Measurements from ENCODE around the gene CR1L. TPM values are rescaled to one million over a fixed set of nuclear protein-coding genes. Genes with fewer than 3 reads are reported as not detected.
"Not testable (repeated sequence)": the region's sequence is repeated elsewhere in the genome, so short reads cannot be mapped to it uniquely, and the experiment has no call there.

Gene CR1L
- total and polyA plus RNA-seq, 2 donors (not counting 1 experiment from before 2014, with no cell fraction given): not detected

GRCh38 chr1:207748737-207749528 lies 104.0 kb downstream of the CR1L start:
- TF ChIP-seq EZH2 (IDR thresholded peaks at IDR 0.05; ENCODE audit: low read length, missing control alignments) (no peak), CTCF (conservative IDR thresholded peaks at IDR 0.05 in 1 of 2, IDR thresholded peaks at IDR 0.05 in 1 of 2; ENCODE audit: low read depth in 1 of 2, low read length in 2 of 2) (no peak)

GRCh38 chr1:207750631-207751305 lies 105.8 kb downstream of the CR1L start:
- Histone ChIP-seq H3K9ac (ENCODE audit: insufficient read depth, low read length) (no peak overlapping the region), H2AFZ (ENCODE audit: low read length) (no peak overlapping the region), H3K27me3 (ENCODE audit: control insufficient read depth, insufficient read depth, low read length) (no peaks in the 10 kb centered on the region), H3K79me2 (ENCODE audit: control insufficient read depth, insufficient read depth, low read length) (peaks cover 37% of the 10 kb centered on the region), H3K9me3 (ENCODE audit: control insufficient read depth, insufficient read depth, low read depth, low read length) (no peaks in the 10 kb centered on the region), H3K27ac (ENCODE audit: insufficient read depth, low read length) (no peak overlapping the region), H3K36me3 (ENCODE audit: control insufficient read depth, insufficient read depth, low read length) (no peaks in the 10 kb centered on the region), H3K4me3 (replicated peaks in 1 of 4; ENCODE audit: control extremely low read depth in 1 of 4, insufficient read depth in 1 of 4, low read depth in 3 of 4, low read length in 4 of 4) (peak overlapping the region; percentile 19 to 91 (median 74)), H3K4me2 (ENCODE audit: extremely low read depth, insufficient read depth, low read length) (peak overlapping the region; percentile 90), H4K20me1 (ENCODE audit: control insufficient read depth, extremely low read depth, insufficient read depth, low read length) (peaks cover 5% of the 10 kb centered on the region), H3K4me1 (ENCODE audit: control insufficient read depth, extremely low read depth, insufficient read depth, low read length) (peaks cover 6% of the 10 kb centered on the region)
- TF ChIP-seq EZH2 (IDR thresholded peaks at IDR 0.05; ENCODE audit: low read length, missing control alignments) (no peak), CTCF (conservative IDR thresholded peaks at IDR 0.05 in 1 of 2, IDR thresholded peaks at IDR 0.05 in 1 of 2; ENCODE audit: low read depth in 1 of 2, low read length in 2 of 2) (no peak)
- DNase-seq (ENCODE audit: low read depth in 2 of 2): no peak

More at GRCh38 chr1:207748737-207749528, 104.0 kb downstream of the CR1L start:
- Histone ChIP-seq H3K27ac (ENCODE audit: insufficient read depth, low read length) (no peak overlapping the region), H3K9me3 (ENCODE audit: control insufficient read depth, insufficient read depth, low read depth, low read length) (no peaks in the 10 kb centered on the region), H3K4me1 (ENCODE audit: control insufficient read depth, extremely low read depth, insufficient read depth, low read length) (peaks cover 2% of the 10 kb centered on the region), H3K27me3 (ENCODE audit: control insufficient read depth, insufficient read depth, low read length) (no peaks in the 10 kb centered on the region), H4K20me1 (ENCODE audit: control insufficient read depth, extremely low read depth, insufficient read depth, low read length) (peaks cover 4% of the 10 kb centered on the region), H3K36me3 (ENCODE audit: control insufficient read depth, insufficient read depth, low read length) (no peaks in the 10 kb centered on the region), H3K9ac (ENCODE audit: insufficient read depth, low read length) (no peak overlapping the region), H3K4me2 (ENCODE audit: extremely low read depth, insufficient read depth, low read length) (no peak overlapping the region), H2AFZ (ENCODE audit: low read length) (no peak overlapping the region), H3K4me3 (replicated peaks in 1 of 4; ENCODE audit: control extremely low read depth in 1 of 4, insufficient read depth in 1 of 4, low read depth in 3 of 4, low read length in 4 of 4) (no peak overlapping the region), H3K79me2 (ENCODE audit: control insufficient read depth, insufficient read depth, low read length) (peaks cover 19% of the 10 kb centered on the region)
- DNase-seq (ENCODE audit: low read depth in 2 of 2): no peak

- H4K20me1 ChIP-seq (ENCODE audit: control insufficient read depth, extremely low read depth, insufficient read depth, low read length); H3K36me3 ChIP-seq (ENCODE audit: control insufficient read depth, insufficient read depth, low read length); H3K4me1 ChIP-seq (ENCODE audit: control insufficient read depth, extremely low read depth, insufficient read depth, low read length); H3K9me3 ChIP-seq (ENCODE audit: control insufficient read depth, insufficient read depth, low read depth, low read length); H3K27me3 ChIP-seq (ENCODE audit: control insufficient read depth, insufficient read depth, low read length); DNase-seq (ENCODE audit: low read depth in 2 of 2): not testable (repeated sequence)
- Histone ChIP-seq H3K4me3 (replicated peaks in 1 of 4; ENCODE audit: control extremely low read depth in 1 of 4, insufficient read depth in 1 of 4, low read depth in 3 of 4, low read length in 4 of 4) (peak overlapping the region; percentile 65 to 91 (median 74)), H3K9ac (ENCODE audit: insufficient read depth, low read length) (peak overlapping the region; percentile 37), H3K4me2 (ENCODE audit: extremely low read depth, insufficient read depth, low read length) (peak overlapping the region; percentile 90), H2AFZ (ENCODE audit: low read length) (peak overlapping the region; percentile 70), H3K79me2 (ENCODE audit: control insufficient read depth, insufficient read depth, low read length) (peaks cover 43% of the 10 kb centered on the region), H3K27ac (ENCODE audit: insufficient read depth, low read length) (peak overlapping the region; percentile 69)
These were observed 106.5 kb downstream of the CR1L start for GRCh38 chr1:207751463-207751789.
